HL-60/S4 treated with retinoic acid at 250 ng/mL for 4 days and 3 days (cell line): ENCODE results near the gene SDCBP2.

Source experiments
- in situ Hi-C: fragments of 300-500 bp; cut with MboI; formaldehyde crosslinking; loops from 2 replicates; pipeline ENCODE4 v1.7.0; 2022; ENCODE audit warnings: low sequenced_read_pairs

Gene SDCBP2

DNA sequence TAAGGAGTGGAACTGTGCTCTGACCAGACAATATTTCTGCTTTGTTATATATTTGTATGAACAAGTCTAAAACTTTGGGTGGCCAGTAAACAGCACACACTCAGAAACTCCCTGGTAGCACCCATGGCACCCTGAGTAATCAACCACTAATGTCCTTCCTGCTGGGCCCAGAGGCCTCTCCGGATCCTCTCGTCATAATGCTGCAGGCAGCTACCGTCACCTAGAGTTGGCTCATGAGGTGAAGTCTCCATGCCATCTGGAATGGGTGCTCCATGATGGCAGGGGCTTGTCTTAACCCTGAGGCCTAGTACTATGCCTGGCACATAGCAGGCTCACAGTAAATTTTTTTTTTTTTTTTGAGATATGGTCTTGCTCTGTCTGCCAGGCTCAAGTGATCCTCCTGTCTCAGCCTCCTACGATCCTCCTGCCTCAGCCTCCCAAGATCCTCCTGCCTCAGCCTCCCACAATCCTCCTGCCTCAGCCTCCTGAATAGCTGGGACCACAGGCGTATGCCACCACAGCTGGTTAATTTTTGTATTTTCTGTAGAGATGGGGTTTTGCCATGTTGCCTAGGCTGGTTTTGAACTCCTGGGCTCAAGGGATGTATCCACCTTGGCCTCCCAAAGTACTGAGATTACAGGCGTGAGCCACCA is 3.0 kb upstream of the SDCBP2 start:
- in situ Hi-C loops, result no loop called here

DNA sequence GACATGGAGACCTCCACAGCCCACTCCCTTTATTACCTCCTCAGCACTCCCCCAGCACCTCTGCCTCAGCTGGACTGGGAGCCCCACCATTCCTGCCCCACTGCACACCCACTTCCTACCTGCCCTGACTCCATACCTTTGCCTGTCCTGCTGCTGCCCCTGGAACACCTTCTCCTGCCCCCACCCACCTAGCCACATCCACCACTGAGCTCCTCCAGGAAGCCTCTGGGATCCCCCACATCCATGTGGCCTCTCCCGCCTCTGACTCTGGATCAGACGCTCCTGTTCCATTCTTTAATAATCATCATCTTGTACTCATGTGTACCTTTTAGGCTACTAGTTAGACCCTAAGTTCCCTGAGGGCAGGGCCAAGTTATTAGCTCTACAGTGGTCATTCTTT is 2.2 kb upstream of the SDCBP2 start:
- in situ Hi-C loops, result no loop called here

DNA sequence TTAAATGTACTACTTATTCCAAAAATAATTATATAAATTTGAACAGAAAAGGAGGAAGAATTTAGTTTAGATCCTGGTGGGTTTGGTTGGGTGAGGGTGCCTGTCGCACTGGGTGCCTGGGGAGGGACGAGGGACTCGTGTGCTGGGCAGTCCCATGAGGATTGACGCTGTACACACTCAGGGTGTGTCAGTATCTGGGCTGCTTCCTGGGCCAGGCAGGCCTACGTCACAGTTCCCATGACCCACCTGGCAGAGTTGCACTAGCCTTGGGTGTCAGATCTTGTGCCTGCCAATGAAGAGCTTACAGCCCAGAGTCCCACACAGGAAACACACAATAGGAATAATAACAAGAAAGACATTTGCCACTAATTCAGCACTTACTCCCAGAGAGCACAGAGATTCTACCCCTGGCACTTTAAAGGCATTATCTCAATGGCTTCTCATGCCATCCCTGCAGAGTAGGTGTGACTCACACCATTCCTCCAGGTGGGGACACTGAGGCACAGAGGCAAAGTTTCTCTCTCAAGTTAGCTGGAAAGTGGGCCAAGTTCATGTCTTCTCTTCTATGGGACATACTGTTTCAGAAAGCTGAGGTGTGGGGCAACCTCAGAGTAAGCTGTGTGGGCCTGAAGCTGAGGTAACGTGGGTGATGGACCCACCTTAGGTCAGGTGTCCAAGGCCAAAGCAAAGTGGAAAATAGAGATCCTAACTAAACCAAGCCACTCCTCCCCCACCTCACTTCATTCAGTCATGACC is 1.3 kb upstream of the SDCBP2 start:
- in situ Hi-C loops, result no loop called here

DNA sequence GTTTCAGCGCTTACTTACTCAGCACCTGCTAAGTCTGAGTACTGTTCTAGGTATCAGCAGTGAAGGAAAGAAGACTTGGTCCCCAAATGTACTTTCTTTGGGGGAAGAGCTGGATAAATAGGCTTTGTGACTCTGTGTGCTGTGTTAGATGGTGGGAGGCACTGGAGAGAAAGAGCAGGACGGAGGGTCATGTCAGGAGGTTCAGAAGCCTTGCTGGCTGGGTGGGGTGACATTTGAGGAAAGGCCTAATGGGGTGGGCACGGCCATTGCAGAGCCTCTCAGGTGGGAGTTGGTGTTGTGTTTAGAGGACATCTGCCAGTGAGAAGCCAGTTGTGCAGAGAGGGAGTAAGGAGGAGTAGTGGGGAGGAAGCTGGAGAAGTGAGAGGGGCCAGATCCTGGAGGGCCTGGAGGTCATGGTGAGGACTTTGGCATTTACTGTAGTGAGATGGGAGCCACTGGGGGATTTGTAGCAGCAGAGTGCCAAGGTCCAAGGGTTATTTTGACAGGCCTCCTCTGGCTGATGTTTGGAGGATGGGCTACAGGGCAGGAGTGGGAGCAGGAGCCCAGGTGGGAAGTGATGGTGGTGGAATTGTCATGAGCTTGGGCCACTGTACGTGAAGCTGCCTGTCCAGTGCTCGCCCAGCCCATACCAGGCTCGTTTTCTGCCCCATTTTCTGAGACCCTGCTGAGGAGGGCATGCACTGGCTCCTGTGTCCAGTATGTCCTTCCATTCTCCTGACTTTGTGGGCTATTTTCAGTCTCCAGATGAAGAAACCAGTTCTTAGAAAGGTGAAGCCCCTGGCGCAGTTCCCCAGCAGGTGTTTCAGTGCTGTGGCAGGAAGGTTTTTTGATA is 886 bp downstream of the SDCBP2 start:
- in situ Hi-C loops, result no loop called here

DNA sequence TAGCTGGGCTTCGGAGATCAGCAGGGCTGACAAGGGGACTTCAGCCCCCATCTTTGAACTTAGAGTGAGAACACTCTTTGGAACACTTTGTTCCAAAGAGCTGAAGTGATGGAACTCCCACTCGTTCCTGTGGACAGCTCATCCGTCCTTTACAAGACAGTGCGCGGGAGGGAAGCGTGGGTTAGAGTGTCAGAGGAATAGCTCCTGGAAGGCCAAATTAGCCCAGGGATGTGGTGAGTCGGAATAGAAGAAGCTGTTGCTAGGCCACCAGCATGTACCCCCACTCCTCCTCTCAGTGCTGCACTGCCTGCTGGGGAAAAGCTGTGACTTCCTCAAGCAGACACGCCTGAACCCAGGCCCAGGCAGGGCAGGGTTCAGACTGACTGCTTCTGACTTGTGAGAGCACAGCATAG is 1.7 kb downstream of the SDCBP2 start:
- in situ Hi-C loops, result no loop called here

DNA sequence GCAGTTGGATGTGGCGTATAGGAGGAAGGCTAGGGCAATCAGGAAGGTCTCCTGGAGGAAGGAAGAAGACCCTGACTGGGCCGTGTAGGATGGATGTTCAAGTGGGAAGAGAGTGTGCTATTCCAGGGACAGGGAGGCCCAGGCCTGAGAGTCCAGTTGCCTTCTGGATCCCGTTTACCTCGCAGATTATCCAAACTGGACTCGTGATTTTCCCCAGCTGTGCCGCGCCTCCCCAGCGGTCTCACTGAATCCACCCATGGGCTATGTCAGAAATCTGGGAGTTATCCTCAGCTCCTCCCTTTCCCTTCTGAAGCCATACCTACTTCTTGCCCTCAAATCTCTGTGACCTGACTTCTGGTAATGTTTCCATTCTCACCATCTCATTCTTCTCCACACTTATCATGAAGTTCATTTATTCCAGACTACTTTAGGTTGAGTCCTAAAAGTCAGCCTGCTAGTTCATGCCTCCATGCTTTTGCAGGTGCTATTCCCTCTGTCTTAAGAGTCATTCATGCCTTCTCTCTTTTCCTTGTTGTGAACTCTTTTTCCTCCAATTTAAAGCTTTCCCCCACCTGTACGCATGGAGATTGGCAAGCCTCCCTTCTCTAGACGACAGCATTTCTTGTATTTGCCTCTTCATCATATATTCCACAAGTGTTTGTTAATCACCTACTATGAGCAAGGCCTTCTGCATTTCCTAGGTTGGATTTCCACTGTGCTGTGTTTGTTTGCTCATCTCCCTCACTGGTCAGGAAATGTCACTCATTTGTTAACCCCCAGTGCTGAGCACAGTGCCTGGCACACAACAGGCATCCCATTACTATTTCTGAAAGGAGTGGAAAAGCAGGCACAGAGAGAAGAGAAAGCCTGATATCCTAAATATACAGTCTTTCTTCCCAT is 2.7 kb downstream of the SDCBP2 start:
- in situ Hi-C loops, result no loop called here

DNA sequence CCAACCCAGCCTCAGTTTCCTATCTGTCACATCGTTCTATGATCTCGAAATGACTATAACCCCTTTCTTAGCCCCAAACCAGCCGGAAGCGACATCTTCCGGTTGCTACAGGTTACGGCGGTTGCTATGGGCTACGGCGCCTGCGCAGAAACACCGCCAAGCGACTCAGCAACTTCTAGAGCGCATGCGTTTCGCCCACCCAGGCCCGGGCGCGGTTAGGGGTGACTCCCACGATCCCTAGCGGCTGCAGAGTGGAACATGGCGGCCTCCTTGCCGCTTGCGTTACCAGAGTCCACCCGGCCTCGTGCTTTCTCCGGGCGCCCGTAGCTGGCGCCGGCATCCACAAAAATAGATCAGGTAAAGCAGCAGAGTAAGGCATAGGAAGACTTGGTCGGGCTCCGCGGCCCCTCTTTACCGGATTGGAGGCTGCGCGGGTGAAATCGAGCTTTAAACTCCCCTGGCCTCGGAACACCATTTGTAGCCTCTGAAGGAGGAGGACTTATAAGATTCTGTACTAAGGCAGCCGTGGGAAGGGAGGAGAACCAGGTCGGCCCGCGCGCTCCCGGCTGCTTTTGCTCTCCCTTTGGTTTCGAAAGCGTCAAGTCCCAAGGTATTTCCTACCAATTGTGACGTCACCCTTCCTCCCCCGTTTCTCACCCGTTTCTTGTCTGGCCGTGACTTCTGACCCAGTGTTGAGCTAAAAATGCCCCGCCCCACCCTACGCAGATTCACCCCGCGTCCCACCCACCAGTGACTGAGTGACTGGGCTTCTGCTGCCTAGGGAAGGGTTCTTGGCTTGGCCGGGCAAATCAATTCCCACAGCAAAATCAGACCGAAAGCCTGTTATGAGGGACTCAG is 3.5 kb downstream of the SDCBP2 start:
- in situ Hi-C loops, result no loop called here

DNA sequence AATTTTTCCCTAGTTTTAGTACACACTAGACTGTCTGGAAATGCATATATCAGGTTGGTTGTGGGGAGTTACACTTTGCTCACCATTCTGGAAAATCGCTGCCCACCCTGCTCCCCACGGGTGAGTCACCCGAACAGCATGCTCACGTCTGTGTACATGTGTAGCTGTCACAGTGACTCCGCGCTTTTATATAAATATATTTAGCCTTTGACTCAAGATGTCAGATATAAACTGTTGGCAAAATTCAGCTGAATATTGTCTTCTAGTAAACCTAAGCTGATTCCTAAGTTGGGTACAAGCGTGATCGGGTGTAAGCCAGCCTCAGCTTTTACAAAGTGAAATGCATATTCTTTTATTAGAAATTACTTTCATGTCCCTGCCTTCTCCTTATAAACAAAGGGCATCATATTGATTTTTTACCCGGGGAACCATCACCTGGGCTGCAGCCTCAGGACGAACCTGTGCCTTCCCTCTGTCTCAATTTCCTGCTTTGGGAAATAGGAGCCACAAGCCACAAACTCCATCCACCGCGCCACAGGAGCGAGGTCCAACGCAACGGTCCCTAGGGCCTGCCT is 4.3 kb downstream of the SDCBP2 start:
- in situ Hi-C loops, result no loop called here

DNA sequence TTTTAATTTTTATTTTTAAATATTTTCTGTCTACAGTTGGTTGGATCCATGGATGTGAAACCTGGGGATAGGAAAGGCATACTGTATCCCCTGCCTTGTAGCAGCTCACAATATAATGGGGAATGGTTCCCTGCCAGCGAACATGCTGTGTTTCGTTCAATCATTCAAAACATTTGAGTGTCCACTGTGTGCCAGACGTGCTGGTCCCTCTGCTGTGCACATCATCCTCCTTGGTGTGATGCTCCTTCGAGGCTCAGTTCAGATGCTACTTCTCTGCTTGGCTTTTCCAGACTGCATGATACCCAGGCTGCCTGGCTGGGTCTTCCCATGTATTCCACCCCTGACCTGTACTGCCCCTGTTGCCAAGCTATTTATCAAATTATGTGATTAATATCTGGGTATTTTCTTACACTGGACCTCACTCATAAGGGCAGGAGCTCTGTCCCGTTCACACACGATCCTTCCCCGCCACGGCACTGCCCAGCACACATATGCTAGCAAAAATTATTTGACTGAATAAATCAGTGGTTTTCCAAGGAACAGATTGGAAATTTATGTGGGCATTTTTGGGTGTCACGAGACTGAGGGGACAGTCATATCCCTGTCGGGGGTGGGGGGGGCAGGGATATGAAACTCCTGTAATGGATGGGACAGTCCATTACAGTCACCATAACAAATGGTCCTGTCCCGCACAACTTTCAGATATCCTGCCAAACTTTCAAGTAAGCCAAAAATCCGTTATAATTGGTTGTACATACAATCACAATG is 4.9 kb downstream of the SDCBP2 start:
- in situ Hi-C loops, result no loop called here

DNA sequence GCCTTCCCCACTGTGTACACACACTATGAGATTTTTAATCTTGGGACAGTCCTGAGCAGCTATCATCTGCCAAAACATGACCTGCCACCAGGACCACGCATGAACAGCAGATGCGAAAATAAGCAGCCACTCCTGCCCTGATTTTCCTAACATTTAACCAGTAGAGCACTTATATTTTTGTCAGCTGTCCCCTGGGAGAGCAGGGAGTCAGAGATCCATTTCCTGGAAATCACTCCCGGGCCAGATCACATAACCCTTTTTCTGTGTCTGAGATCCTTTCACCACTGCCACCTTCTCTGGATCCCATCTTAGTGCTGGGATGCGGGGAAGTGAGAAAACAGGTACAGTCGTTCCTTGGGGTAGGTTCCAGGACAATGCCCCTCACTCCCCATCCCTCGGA is 5.7 kb downstream of the SDCBP2 start:
- in situ Hi-C loops, result no loop called here

DNA sequence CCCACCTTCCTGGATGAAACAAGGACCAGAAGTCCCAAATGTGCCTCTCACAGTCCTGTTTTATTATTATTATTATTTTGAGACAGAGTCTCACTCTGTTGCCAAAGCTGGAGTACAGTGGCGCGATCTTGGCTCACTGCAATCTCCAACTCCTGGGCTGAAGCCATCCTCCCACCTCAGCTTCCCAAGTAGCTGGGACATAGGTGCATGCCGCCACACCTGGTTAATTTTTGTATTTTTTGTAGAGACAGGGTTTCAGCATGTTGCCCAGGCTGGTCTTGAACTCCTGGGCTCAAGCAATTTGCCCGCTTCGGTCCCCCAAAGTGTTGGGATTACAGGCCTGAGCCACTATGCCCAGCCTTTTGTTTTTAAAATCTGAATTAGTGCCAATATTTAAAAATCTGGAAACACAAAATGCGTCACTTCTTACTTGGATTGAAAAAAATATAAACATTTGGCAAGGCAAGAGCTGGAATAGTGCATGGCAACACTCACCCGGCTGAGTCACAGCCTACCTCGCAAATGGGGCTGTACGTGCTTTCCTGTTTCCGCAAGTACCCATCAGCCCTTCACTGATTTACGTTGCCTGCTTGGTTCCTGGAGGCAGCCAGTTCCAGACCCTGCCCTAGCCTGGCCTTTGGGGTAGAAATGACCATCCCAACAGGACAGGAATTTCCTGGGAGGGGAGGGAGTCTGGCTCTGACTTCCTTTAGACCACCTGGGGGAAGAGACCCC is 6.3 kb downstream of the SDCBP2 start:
- in situ Hi-C loops, result no loop called here

DNA sequence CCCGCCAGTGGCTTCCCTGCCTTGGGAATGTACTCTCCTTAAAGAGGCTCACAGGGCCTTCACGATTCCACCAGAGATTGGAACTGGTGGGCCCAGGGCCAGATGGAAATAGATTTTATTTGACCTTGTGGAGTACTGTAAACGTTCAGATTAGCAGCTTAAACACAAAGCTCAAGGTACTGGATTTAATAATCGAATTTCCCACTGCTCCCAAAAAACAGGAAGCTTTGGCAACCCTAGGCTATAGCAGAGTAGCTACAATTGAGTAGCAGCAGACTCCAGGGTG is 7.3 kb downstream of the SDCBP2 start:
- in situ Hi-C loops, result no loop called here

DNA sequence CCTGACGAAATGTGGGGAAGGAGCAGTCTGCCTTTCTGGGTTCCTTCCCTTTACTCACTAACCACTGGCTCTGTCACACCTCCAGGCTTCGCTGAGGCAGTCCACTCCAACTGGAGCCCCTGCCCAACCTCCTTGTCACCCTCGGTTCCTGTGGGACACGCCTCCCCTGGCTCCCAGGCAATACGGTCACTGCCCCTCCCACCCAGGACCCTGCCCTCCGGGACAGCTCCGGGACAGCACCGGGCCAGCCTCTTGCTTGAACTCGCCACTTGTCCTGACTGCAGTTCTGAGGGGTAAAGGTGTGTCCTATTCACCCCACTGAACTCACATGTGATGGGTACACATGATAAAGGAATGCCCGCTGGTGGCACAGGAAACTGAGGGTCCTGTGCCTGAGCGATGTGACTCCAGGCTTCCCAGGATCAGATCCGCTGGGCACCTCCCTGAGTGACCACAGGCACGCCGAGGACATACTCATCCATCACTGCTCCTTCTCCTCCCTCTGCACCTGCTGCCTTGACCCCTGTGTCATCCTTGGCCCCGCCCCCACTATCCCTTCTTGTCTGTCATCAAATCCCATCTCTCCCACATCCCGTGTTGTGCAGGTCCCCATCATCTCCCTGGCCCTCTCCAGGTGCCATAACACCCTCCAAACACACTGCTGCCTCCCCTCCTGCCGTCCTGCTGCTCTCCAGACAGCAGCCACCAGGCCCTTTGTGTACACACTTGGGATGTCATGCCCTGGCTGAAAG is 7.9 kb downstream of the SDCBP2 start:
- in situ Hi-C loops, result no loop called here

DNA sequence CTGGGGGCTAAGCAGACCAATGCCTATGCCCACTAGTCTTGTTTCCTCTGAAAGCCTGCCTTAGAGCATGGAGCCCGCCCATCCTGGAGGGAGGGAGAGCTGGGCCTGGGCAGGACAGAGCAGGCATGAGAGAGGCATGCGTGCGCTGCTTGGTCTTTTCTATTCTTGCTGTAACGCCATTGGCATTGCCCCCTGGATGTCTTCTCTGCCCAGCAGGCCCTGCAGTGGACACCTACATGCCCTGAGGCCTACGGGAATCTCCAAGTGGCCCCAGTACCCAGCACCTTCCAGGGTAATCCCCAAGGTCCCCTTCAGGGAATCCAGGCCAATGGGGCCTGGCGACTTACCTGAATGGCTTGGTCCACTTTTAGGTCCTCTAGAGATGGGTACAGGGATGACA is 8.9 kb downstream of the SDCBP2 start:
- in situ Hi-C loops, result no loop called here

DNA sequence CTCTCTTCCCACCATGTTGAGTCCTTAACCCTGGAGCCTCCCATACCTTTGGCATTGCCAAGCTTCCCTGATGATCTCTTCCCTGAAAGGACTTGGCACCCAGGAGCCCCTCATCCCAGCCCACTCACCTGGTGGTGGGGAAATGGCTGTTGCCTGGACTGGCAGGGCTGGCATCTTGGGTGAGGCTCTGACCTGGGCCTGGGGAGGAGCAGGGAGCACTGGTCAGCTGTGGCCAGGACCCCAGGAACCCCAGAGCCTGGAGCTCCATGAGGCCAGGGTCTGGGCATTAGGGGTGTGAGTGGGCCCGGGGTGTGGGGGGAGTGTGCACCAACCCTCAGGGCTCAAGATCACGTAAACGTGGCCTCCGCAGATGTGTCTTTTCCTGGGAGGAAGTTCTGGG is 9.5 kb downstream of the SDCBP2 start:
- in situ Hi-C loops, result loop anchor here (10.0 kb wide), 1 partner anchor 115 kb away; no protein-coding TSS in a partner anchor

DNA sequence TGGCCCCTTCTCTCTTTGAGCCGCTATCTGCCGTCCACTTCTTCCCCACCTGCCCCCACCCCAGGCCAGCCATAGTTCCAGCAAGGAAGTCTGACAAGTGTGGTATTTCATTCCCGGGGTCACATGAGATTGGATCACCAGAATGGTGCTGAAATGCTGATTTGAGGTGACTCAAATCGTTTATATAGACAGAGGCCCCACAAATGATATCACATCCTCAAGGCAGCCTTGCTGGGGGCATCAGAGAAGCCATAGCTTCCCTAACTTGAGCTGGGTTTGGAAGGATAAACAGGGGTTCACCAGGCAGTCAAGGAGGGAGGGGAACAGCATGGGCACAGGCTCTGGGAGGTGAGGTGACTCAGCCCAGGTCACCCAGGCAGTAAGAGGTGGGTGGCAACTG is 9.9 kb downstream of the SDCBP2 start:
- in situ Hi-C loops, result loop anchor here (10.0 kb wide), 1 partner anchor 116 kb away; no protein-coding TSS in a partner anchor

DNA sequence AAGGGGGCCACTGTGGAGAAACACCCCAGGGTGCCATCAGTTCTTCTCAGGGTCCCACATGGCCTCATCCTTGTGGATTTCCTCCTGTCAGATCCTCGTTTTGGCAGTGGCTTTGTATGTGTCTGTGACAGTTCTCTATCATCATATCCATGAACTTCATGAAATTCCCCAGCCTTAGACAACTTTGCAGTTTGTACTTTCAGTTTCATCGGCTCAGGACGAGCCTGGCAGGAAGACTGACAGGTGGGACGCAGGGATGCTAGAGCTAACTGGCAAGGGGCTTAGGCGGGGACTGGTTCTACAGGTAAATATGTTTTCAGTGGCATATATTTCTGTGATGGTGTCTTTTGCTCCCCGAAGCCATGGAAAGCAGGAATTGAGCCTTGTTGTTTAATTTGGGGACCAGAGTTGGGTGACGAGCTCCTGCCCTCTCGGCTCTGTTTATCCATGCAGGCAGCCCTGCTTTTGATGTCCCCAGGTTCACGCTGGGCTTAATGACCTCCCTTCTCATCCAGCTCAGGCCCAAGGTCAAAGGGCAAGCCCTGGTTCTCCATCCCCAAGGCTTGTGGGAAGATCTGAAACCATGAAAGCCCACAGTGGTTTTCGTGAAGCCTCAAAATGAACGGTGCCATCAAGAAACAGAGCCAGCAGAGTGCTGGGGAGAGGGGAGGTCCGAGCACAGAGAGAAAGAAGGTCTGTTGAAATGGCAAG is 11.2 kb downstream of the SDCBP2 start:
- in situ Hi-C loops, result loop anchor here (10.0 kb wide), 1 partner anchor 117 kb away; no protein-coding TSS in a partner anchor
